HG03108 (cell line): ENCODE results near the gene HSPA2.
A peak's percentile ranks its signal among the peaks of the same experiment; 100 is the strongest.

Experiments
- ATAC-seq: cut with Tn5 transposase; IDR thresholded peaks from one replicate; pipeline ENCODE4 v1.9.1; 2021; ENCODE audit warnings: moderate library complexity; ENCODE audit not compliant: unreplicated experiment

HSPA2 gene

DNA sequence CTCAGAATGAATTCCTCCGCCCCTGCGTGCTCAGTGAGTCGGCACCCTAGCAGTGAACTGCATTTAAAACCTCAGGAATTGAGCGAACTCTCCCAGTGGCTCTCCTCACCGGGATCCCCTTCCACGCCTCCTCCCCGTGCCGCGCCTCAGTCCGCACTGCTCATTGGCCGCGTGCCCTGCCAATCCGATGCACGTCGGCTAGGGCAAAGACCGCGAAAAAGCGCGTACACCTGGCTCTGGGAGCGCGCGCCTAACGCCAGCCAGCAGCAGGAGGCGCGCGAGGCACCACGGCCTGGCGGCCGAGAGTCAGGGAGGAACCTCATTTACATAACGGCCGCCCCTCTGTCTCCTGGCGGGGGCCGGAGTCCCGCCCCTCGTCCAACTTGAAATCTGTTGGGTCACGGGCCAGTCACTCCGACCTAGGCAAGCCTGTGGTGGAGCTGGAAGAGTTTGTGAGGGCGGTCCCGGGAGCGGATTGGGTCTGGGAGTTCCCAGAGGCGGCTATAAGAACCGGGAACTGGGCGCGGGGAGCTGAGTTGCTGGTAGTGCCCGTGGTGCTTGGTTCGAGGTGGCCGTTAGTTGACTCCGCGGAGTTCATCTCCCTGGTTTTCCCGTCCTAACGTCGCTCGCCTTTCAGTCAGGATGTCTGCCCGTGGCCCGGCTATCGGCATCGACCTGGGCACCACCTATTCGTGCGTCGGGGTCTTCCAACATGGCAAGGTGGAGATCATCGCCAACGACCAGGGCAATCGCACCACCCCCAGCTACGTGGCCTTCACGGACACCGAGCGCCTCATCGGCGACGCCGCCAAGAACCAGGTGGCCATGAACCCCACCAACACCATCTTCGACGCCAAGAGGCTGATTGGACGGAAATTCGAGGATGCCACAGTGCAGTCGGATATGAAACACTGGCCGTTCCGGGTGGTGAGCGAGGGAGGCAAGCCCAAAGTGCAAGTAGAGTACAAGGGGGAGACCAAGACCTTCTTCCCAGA, at the start of gene HSPA2:
TSS of gene HSPA2 (plus strand) at position 534 of the 995 bp plus-strand sequence. CDS start at position 643, 109 bp downstream.
- peak; percentile 94 for ATAC-seq

DNA sequence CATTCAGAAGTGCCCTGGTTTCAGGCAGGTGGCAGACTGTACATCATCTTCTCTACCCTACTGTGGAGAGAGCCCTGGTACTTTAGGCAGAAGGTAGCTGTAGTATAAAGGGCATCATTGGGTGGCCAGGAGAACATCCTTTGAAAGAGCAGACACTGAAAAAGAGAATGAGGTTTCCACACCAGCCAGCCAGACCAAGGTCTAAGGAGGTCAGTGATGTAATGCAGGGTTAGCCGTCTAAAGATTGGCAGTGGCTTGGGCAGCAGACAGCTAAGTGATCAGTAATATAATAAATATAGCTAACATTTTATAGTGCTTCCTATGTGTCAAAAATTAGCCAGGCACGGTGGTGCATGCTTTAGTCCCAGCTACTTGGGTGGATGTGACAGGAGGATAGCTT, 48.9 kb upstream of the HSPA2 start:
- ATAC-seq = no peak

DNA sequence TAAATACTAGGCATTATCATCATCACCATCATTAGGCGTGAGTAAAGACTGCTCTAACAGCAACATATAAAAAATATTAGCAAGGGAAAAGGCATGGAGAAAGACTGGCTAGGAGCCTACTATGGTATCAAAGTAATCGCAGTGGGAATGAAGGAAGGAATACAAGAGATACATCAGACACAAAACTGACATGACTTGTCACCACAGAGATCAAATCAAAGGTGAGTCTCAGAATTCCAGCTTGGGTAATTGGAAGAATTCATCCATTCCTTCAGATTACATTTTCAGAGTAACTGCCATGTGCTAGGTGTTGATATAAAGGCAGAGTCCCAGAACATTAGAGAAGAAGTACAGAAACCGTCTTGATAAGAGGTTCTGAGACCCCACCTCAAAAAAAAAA, 47.1 kb upstream of the HSPA2 start:
- no peak for ATAC-seq

DNA sequence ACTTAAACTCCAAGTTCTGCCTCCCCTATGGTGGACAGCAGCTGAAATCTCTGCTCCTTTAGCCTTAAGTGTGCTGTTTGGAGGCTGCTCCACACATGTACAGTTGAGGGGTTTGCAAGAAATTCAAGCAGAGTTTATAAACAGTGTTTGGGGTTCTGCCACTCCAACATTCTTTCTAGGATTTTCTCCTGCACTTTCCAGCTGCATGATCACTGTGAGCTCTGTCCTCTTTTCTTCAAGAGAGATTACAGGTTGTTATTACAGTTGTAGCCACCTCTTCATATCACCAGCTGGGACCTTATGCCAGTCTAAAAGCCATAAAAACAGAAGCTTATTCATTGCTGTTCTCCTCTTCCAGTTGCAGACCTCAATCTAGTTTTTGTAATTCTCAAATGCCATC, 45.3 kb upstream of the HSPA2 start:
- ATAC-seq = no peak

DNA sequence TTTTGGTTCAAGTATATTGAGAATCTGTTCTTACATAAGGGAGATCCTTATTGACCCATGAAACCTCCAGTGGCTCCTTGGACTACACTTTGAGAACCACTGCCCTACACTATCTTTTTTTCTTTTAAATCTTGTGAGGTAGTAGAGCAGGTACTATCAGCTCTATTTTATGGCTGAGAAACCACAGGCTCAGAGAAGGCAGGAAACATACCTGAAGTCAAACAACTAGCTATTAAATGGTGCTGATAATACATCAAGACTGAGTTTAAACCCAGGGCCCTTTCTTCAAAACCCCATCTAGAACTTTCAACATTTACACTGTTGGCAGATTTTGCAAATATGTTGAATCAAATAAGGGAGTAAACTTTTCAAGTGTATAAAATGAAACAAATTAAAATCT, 43.8 kb upstream of the HSPA2 start:
- ATAC-seq = no peak

DNA sequence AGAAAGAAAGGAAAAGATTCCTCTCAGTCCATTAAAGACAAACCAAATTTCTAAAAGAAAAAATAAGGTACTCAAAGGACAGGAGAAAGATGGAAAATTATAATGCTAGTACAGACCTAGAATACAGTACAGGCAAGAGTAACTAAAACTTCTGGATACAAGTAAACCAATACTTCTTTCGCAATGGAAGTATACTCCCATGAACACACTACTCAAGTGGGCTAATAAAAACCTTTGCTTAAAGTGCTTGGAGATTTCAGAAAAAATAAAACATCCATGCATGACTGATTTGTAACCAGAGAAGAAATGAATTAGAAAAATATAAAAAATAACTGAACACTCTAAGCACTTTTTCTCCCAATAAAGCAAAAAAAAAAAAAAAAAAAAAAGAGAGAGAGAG, 40.5 kb upstream of the HSPA2 start:
- ATAC-seq = no peak

DNA sequence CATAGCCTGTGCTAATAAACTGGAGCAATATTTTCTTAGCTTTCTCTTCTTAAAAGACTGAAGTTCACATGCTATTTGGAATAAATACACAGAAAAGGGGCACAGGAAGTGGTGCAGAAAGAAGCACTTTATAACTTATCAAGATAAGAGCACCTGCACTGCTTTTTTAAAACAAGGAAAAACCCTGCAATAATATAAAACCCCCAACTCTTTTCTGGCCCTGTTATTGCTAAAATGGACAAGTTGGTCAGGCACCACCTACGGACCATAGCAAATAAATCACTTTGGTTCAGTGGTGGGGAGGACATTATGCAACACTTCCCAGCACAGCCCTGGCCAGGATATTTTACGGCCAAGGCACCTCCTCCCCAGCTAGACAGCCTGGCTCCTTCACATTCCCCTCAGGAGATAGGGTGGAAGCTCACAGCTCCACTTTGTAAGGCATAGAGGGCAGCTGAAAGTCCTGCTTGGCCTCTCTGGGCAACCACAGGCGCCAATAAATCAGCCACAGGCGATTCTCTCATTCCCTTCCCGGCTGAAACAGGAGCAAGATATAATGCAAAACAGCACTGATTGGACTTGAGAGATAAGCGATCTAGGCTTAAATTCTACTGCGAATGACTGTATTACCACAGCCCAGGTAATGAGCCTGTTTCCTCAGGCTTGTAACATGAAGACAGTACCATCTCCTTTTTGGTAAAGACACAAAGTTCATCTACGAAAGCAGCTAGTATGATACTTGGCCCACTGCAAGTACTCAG, 39.0 kb upstream of the HSPA2 start:
- ATAC-seq = no peak

GRCh38 chr14:64502456-64502855, 38.1 kb upstream of the HSPA2 start:
- no peak for ATAC-seq

GRCh38 chr14:64502887-64503433, 37.6 kb upstream of the HSPA2 start:
- ATAC-seq = peak; percentile 0

DNA sequence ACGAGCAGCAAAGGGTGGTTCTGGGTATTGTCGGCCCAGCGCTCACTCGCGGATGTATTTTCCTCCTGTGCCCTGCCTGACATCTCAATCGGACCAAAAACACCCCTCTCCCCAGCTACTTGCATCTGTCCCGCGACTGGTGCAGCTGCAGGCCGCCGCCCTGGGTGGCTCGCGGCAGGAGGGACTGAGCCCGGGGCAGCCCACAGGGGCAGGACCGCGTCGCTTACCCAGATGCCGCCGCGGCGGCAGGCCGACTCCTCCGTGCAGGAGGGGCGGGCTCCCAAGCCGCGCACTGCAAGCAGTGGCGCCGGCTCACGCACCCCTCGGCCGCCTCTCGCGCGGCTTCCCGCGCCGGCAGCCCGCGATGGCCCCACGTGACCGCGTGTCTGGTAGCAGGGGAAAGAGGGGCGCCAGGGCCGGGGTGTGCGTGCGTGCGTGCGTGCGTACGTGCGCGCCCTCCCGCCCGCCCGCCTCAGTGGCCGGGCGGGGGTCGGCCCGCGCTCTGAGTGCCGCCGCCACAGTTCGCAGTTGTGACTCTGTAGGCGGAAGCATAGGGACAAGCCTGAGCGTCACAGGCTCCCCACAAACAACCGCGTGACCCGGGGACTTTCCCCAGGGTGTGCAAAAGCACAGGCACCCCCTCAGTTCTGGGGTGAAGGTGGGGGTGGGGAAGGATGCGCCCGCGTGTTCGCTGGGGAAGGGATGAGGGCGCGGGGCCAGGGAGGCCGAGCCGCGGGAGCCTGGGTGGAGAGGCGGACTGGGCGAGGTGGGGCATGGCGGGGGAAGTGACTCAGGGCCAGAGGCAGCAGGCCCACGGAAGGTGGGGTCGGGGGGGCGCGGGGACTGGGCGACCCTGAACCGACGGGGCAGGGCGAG, 36.9 kb upstream of the HSPA2 start, which contains the start of gene ZBTB25:
TSS of gene ZBTB25 (minus strand) at position 405 of the 876 bp plus-strand sequence. CDS start 13,305 bp downstream, outside the sequence.
- peak; percentile 54 for ATAC-seq

DNA sequence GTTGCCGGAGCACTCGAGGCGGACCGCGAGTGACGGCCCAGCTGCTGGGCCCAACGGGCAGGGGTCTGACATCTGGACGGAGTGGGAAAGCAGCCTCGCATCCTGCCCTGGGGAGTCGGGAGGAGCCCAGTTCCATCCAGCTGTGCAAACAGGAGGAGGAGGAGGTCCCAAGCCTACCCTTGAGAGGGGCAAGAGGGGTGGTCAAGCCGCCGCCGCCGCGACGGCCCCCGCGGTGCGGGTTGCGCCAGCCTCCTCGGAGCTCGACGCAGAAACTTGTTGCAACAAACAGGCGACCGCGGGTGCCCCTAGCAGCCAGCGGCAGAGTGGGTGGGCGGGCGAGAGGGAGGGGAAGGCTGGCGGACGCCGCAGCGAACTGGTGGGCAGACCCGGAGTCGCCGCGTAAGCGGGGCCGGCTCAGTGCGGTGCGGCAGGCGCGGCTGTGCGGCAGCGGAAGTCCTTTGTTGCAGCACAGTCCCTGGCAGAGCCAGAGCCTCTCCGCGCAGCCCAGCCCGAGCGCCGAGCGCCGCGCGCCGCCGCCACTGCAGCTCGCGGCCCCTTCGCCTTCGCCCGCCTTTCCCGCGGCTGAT, 36.1 kb upstream of the HSPA2 start, which contains the start of gene ZBTB1:
TSS of gene ZBTB1 (plus strand) at position 461 of the 587 bp plus-strand sequence. CDS start 16,735 bp downstream, outside the sequence.
- ATAC-seq = peak; percentile 18

GRCh38 chr14:64504897-64505794, 35.4 kb upstream of the HSPA2 start:
- peak; percentile 23 for ATAC-seq

GRCh38 chr14:64506721-64507120, 33.8 kb upstream of the HSPA2 start:
- ATAC-seq = no peak

GRCh38 chr14:64507376-64508156, 33.0 kb upstream of the HSPA2 start:
- ATAC-seq = no peak

- no peak for ATAC-seq
These were observed 32.2 kb upstream of the HSPA2 start for GRCh38 chr14:64508215-64508776.

DNA sequence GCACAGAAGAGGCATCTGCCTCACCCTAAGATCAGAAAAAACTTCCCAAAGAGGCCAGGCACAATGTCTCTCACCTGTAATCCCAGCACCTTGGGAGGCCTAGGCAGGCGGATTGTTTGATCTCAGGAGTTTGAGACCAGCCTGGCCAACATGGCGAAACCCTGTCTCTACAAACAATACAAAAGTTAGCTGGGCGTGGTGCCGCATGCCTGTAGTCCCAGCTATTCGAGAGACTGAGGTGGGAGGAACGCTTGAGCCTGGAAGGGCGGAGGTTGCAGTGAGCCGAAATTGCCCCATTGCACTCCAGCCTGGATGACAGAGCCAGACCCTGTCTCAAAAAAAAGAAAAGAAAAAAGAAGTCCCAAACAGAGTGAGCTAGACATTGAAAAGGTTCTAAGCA, 31.5 kb upstream of the HSPA2 start:
- ATAC-seq = no peak

DNA sequence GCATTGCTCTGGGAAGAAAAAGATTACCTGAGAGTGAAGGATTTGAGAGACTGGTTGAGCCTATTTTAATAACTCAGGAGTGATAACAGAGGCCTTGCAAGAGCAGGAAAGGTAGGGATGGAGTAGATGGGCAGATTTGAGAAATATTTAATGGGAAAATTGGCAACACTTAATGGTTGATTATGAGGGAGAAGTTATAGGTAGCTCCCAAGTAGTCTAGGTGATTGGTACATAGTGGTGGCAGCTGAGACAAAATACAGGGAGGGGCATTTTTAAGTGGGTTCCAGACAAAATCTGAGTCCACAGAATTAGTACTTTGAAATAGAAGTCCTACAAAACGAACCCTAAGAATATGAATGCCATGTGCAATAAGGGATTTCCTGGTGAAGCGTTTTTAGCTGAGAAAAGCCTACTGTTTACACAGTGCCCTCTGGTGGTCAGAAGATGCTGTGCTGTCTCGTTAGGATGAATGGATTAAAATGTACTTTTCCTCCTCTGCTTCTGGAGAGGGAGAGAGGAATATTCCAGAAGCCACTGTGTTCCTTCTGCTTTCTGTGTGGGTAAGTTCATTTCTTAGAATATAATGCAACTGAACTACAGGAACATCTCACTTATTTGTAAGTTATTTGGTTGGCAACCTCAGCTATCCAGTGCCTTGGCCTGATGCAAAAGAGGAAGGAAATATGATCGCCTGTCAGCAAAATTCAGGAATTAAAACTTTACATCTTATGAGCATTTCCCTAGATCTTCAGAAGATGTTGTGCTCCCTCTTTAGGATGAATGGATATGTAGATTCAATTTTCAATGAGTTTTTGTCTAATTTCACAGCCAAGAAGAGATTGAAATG, 29.5 kb upstream of the HSPA2 start:
- peak; percentile 37 for ATAC-seq
